Activated CD4-positive, alpha-beta T cell treated with anti-CD3 and anti-CD28 coated beads for 4 hours (primary cell): ENCODE results near the gene CDC42EP4.
"Not testable (repeated sequence)": the region's sequence is repeated elsewhere in the genome, so short reads cannot be mapped to it uniquely, and the experiment has no call there.

Experiments
- DNase-seq, 2 donors: peaks; one replicate each; pipeline ENCODE4 v3.0.0-alpha.2; 2020

Gene CDC42EP4

GRCh38 chr17:73342541-73343167 lies 30.9 kb upstream of the CDC42EP4 start:
- no peak for DNase-seq

DNA sequence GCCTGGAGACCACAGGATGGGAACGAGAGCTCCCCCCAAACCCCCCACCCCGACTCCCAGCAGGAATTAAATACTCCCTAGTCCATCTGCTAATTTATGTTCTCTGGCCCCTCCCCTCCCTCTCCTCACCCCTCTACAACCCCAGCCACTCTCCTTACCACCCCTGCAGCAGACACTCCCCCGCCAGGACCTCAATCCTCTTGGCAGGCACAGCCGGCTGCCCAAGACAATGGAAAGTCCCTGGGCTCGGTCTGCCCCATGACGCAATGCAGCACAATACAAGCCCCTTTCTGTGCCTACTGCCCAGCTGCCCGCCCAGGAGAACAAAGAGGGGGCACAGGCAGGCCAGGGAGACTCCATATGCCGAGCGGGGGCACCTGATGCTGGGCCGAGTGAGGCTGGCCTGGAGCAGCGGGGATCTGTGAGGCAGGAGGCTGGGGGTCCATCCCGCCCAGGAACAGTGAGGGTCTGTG lies 30.3 kb upstream of the CDC42EP4 start:
- DNase-seq = no peak

DNA sequence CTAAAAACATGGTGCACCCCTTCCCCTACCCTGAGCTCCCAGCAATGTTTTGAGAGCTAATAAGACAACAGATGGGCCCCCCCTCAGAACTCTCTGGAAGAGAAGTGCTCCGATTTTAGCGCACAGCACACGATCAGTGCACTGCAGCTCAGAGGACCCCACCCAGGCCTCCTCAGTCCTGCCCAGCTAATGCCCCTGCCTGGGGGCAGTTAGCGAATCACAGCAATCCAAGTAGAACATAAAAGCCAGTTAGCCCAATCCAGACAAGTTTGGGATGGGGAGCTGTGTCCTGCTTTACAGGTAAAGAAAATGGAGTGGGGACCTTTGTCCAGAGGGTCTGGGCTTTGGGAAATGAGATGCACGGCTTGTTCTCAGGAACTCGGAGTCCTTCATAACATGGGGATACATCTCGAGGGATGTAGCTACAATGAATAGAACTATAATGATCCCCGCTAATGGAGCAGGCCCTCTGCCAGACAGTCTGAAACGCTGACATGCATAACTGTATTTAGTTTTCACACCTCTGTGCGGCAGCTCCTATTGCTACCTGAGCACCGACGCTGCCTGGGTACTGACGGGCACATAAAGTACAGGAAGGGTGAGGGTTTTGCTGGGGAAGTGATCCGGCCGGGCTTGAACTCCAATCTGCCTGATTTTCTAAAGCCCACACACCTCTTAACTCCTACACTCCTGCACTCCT lies 29.7 kb upstream of the CDC42EP4 start:
- DNase-seq = no peak

- DNase-seq = no peak
These were observed 28.3 kb upstream of the CDC42EP4 start for GRCh38 chr17:73340093-73340596.

GRCh38 chr17:73338566-73339197 lies 26.9 kb upstream of the CDC42EP4 start:
- DNase-seq = no peak

DNA sequence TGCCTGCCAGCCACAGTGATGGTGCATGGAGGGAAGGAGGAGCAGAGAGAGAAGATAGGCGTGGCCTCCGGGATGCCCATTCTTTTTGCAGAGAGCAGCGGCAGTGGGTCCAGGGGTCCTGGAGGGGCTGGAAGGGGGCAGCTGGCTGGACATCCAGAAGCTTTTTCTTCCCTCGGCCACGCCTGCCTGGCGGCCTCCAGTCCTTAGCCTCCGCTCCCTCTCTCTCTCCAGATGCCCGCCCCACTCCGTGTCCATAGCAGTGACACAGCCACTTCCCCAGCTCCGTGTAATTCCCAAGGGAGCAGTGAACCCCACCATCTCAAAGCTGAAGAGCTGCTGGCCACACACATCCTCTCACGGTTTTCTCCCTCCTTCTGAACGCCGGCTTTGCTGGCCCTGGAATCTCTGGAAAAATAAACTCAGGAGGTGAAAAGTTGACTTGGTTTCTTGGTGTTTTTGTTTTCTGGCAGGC lies 26.3 kb upstream of the CDC42EP4 start:
- DNase-seq = no peak

DNA sequence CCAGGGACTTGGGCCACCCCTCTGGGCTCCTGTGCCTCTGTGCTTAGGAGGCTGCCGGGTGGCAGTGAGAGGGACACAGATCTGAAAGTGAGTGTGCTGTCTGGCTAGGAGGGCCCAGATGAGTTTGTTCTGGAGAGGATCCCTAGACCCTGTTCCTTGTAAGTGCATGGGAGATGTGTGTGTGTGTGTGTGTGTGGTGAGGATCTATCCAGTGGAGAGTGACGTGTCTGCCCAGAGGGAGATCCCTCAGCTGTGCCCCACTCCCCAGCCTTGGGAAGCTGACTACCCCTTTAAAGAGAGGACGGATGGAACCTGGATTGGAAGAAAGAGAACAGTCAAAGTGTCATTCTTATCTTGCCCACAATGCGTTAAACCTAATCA lies 25.5 kb upstream of the CDC42EP4 start:
- DNase-seq = no peak

DNA sequence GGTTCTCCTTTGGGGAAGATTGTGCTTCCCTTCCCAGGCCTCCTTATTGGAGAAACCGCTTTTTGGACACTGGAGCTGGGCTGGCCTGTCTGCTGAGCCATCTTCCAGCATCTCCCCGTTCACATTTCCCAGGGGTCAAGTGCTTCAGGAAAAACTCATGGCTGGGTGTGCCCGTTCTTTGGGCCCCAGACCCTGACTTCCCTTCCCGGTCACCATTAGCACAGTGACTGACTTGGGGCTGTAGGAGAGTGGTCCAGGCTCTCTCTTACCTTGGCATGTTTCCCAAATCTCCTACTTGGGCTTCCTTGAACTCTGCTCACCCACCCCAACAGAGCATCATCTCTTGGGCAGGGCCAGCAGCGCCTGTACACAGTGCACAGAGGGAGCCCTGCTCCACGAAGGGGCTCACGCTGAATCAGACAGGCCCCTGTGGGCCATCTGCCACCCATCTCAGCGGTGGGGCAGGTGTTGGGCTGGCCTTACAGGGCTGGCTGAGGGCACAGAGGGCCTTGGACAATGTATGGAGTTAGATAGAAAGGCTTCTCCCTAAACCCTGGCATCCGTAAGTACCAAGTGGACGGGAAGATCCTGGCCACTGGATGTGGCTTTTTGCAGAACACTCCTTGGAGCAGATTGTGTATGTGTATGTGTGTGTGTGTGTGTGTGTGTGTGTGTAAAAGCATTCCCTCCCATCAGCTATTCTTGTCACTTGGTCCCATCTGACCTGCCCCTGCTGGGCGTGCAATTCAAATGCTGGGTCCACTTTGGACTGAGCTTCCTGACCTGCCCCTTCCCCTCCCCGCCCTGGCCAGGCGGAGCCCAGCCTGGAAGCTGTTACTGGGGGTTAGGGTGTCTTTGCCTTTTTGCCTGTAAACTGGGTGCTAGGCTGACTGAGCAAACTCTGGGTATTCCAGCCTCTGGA lies 24.9 kb upstream of the CDC42EP4 start:
- DNase-seq = no peak

DNA sequence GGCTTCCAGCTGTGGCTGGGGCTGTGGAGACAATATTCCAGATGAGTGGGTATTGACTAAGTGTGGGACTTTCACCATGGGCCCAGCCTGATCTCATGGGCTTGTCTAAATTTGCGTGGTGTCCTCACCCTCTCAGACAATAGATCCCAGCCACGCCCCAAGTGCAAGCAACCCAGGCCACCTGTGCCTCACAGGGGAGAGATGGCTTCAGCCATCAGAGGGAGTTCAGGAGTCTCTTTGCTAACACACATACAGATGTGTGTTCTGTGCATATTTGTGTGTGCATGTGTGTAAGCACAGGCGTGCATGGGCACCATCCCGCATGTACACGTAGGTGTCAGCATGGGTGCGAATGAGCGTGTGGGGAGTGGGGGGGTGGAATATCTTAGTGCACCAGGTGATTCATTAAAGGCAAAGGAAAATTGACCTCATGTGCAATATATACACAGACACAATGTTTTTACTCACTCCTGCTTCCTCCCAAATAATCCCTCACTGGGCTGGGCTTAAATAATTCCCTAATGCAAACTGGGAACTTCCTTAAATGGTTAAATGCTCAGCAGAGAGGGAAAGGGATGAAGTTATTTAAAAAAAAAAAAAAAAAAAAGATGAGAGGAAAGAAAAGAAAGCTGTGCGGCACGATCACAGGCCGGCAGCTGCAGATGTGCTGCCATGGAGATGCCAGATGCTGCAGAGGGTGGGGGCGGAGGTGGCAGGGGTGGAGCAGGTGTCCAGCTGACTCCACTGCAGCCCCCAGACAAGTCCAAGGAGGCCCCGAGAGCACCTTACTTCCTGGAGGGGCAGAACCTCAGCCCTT lies 24.0 kb upstream of the CDC42EP4 start:
- DNase-seq = no peak

DNA sequence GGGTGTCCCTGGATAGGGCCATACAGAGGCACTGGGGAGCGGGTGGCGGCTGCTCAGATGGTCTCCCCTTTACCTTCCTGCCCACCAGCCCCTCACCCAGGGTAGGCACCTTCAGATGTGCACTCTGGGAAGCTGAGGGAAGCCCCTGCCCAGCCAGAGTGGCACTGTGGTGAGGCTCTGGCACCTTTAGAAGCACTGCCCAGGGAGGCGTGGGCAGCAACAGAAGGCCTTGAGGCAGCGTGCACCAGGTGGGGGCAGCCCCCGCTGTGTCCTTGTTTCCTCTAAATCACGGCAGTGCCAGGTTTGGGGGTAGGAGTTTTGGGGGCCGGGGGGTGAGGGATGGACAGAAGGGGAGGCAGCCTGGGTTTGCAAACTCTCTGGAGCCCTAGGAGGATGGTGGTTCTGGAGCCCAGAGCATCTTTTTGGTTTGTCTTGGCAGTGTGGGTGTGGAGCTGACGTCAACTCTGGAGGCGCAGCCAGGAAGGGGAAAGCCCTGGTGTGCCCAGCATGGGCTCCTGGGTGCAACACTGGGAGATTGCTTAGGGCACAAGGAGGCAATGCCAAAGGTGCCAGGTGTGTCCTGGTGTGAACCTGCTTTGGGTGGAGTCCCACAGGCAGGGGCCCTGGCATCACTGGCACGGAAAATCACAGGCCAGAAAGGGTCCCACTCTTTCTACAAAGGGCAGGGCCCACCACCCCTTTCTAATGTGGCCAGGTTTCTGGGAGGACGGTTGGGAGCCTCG lies 23.1 kb upstream of the CDC42EP4 start:
- DNase-seq = no peak

DNA sequence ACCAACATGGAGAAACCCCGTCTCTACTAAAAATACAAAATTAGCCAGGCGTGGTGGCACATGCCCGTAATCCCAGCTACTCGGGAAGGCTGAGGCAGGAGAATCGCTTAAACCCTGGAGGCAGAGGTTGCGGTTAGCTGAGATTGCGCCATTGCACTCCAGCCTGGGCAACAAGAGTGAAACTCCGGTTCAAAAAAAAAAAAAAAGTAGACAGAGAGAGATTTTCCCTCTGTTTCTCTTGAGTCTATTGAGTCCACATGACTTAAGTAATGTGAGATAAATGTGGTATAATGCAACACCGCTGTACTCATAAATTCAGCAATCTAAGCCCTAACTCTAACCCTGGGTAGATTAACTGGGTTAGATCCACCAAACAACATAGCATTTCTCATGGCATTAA lies 21.6 kb upstream of the CDC42EP4 start:
- DNase-seq = not testable (repeated sequence)

GRCh38 chr17:73331060-73331459 lies 19.3 kb upstream of the CDC42EP4 start:
- no peak for DNase-seq

DNA sequence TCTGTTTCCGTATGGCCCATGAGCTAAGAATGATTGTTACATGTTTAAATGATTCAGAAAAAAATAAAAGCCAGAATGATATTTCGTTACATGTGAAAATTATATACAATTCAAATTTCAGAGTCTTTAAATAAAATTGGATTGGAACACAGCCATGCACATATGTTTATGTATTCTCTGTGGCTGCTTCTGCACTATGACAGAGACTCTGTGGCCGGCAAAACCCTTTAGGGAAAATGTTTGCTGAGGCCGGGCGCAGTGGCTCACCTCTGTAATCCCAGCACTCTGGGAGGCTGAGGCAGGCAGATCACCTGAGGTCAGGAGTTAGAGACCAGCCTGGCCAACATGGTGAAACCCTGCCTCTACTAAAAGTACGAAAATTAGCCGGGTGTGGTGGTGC lies 15.9 kb upstream of the CDC42EP4 start:
- DNase-seq = no peak

GRCh38 chr17:73325527-73325842 lies 13.7 kb upstream of the CDC42EP4 start:
- no peak for DNase-seq

GRCh38 chr17:73324711-73325526 lies 13.1 kb upstream of the CDC42EP4 start:
- no peak for DNase-seq

GRCh38 chr17:73324160-73324475 lies 12.3 kb upstream of the CDC42EP4 start:
- no peak for DNase-seq

DNA sequence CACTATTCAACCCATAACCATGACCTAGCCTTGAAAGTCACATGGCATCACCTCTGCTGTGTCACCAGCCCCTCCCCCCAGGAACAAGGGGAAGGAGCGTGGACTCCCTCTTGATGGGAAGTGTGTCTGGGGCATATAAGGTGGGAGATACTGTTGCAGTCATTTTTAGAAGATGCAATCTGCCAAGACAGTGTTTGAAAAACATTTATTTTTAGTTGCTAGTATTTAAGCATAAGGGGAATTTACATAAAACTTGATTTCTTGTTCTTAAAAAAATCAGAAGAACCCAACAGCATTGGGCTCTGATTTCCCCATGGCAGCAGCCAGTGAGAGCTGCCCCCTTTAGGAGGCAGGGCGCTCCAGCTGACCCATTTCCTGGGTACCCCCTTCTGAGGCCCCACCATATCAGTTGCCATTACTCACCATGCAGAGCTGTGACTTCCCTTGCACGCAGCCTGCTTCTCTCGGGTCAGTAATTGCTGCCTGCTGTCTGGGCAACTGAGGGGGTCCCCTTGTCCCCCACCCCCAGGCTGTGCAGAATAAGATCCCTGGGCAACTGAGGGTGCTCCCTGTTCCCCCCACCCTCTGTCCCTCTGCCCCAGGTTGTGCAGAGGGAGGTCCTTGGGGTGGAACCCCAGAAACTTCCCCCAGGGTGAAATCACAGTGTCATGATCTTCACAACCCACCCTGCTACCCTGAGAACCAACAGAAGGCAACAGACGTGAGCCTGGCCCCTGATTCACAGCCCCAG lies 11.8 kb upstream of the CDC42EP4 start:
- no peak for DNase-seq

DNA sequence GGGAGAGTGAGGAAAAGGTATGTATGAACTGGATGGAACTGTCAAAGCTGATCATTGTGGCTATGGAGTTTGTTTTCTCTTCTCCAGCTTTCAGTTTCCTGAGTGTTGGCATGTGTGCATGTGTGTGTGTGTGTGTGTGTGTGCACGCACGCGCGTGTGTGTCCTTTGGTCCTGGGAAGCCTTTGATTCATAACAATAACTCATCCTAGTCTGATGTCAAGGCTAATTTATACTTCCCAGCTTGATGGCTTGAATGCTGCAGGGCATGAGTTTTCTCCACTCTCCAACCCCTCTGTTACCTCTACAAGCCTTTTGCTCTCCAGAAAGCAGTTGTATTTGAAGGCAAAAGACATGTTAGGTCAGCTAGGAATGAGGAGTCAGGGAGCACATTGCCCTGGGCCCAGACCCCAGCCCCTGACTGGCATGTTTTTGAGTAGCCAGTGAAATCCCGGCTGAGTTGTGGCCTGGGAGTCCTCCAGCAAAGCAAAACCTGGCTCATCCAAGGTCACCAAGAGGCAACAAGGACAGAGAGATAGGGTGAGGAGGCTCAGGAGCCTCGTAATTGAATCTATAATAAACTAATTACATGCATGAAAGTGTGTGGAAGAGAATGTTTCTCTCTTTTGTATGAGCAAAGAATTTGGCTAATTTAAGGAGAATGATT lies 8.9 kb upstream of the CDC42EP4 start:
- DNase-seq = no peak

- DNase-seq = no peak
These were observed 8.0 kb upstream of the CDC42EP4 start for GRCh38 chr17:73319766-73320165.
